Liver (tissue), 9 donors: ENCODE measurements around the gene EHD2. TPM values are rescaled to one million over a fixed set of nuclear protein-coding genes. Genes with fewer than 3 reads are reported as not detected.
"Not testable (repeated sequence)": the region's sequence is repeated elsewhere in the genome, so short reads cannot be mapped to it uniquely, and the experiment has no call there.

Experiments used
- DNase-seq: peaks from one replicate; pipeline ENCODE4 v3.0.0-alpha.2; 2017; ENCODE audit warnings: low spot score
- H3K27ac ChIP-seq, 2 donors: one replicate each; pipeline ENCODE4 v1.7.0; 2013; ENCODE audit warnings: inconsistent platforms in 2 of 2, low read length in 2 of 2, control low read depth in 1 of 2, low read depth in 1 of 2, mild to moderate bottlenecking in 1 of 2
- H3K27me3 ChIP-seq, 4 donors: one replicate each; pipeline versions ENCODE4 v1.6.1 to v1.7.0; 2013; ENCODE audit warnings: low read length in 3 of 4, inconsistent platforms in 1 of 4, mild to moderate bottlenecking in 1 of 4, moderate library complexity in 1 of 4; ENCODE audit not compliant: control insufficient read depth in 4 of 4, insufficient read depth in 4 of 4
- H3K36me3 ChIP-seq, 4 donors: one replicate each; pipeline versions ENCODE4 v1.6.1 to v1.7.0; 2013; ENCODE audit warnings: low read length in 3 of 4, mild to moderate bottlenecking in 3 of 4, low read depth in 1 of 4, moderate library complexity in 1 of 4; ENCODE audit not compliant: control insufficient read depth in 4 of 4, insufficient read depth in 3 of 4
- H3K4me1 ChIP-seq, 4 donors: one replicate each; pipeline versions ENCODE4 v1.6.1 to v1.7.0; 2013; ENCODE audit warnings: low read length in 3 of 4, mild to moderate bottlenecking in 3 of 4, moderate library complexity in 1 of 4; ENCODE audit not compliant: control insufficient read depth in 4 of 4, insufficient read depth in 4 of 4
- H3K4me3 ChIP-seq, 3 donors: one replicate each; pipeline versions ENCODE4 v1.6.1 to v1.7.0; 2013; ENCODE audit warnings: low read length in 3 of 3, control low read depth in 1 of 3, low read depth in 1 of 3, mild to moderate bottlenecking in 1 of 3
- H3K9ac ChIP-seq, 2 donors: one replicate each; pipeline ENCODE4 v1.7.0; 2013; ENCODE audit warnings: low read length in 2 of 2, mild to moderate bottlenecking in 2 of 2, moderate library complexity in 2 of 2, control low read depth in 1 of 2, low read depth in 1 of 2
- H3K9me3 ChIP-seq, 4 donors: one replicate each; pipeline versions ENCODE4 v1.6.1 to v1.7.0; 2013; ENCODE audit warnings: low read length in 3 of 4; ENCODE audit not compliant: control insufficient read depth in 4 of 4
- ATF3 ChIP-seq: IDR thresholded peaks from 2 replicates; pipeline ENCODE4 v1.6.1; 2016; ENCODE audit warnings: antibody characterized with exemption
- GABPA ChIP-seq, 2 donors: IDR thresholded peaks in 1 of 2; conservative IDR thresholded peaks in 1 of 2; 2 replicates each; pipeline ENCODE4 v1.6.1; 2016; ENCODE audit warnings: antibody characterized with exemption in 2 of 2, mild to moderate bottlenecking in 1 of 2, moderate library complexity in 1 of 2
- JUND ChIP-seq, 2 donors: IDR thresholded peaks; 2 replicates each; pipeline ENCODE4 v1.6.1; 2016; ENCODE audit warnings: antibody characterized with exemption in 2 of 2
- MAX ChIP-seq: IDR thresholded peaks from 2 replicates; pipeline ENCODE4 v1.6.1; 2016; ENCODE audit warnings: antibody characterized with exemption
- RAD21 ChIP-seq, 2 donors: IDR thresholded peaks; 2 replicates each; pipeline ENCODE4 v1.6.1; 2016; ENCODE audit warnings: antibody characterized with exemption in 2 of 2, mild to moderate bottlenecking in 2 of 2
- REST ChIP-seq: IDR thresholded peaks from 2 replicates; pipeline ENCODE4 v1.6.1; 2016; ENCODE audit warnings: antibody characterized with exemption, mild to moderate bottlenecking
- RXRA ChIP-seq, 2 donors: IDR thresholded peaks; 2 replicates each; pipeline ENCODE4 v1.6.1; 2017 to 2018; ENCODE audit warnings: antibody characterized with exemption in 2 of 2, mild to moderate bottlenecking in 1 of 2
- SP1 ChIP-seq: IDR thresholded peaks from 2 replicates; pipeline ENCODE4 v1.6.1; 2018; ENCODE audit warnings: antibody characterized with exemption, mild to moderate bottlenecking
- TAF1 ChIP-seq: conservative IDR thresholded peaks from 2 replicates; pipeline ENCODE4 v1.6.1; 2016; ENCODE audit warnings: antibody characterized with exemption, mild to moderate bottlenecking
- YY1 ChIP-seq: IDR thresholded peaks from 2 replicates; pipeline ENCODE4 v1.6.1; 2016; ENCODE audit warnings: antibody characterized with exemption, mild to moderate bottlenecking
- WGBS: extraction: QIAGEN DNeasy Blood & Tissue Kit; methylation state at CpG from one replicate; pipeline ENCODE4 v1.1.7; 2013; 5-methylcytosine and 5-hydroxymethylcytosine counted together
- polyA plus RNA-seq, 2 donors: library from polyadenylated mRNA; stranded (reverse) in 1 of 2; unstranded in 1 of 2; fragments of 200-250 nt in 1 of 2; fragments of >200 nt in 1 of 2; fragmentation: Nextera tagmentation in 1 of 2; extraction: Ambion mirVana in 1 of 2; gene quantifications; one replicate each; pipeline versions ENCODE4 v1.2.1 to v1.2.3, GENCODE V29; 2013 to 2015
- total RNA-seq, 2 donors: library from RNA; depleted of rRNA; stranded (reverse); fragments of >200 nt; gene quantifications; one replicate each; pipeline ENCODE4 v1.2.3, GENCODE V29; 2014
- TF ChIP-seq, protein P1 (sequence below): fragments of 150-350 bp; IDR thresholded peaks from 2 replicates; pipeline ENCODE4 v1.5.1; 2017; ENCODE audit warnings: improper control_type of control experiment, low read depth, low read length; ENCODE audit not compliant: missing input control
- donor health status: healthy.
- donor health status: healthy.
- donor health status: healthy.
- donor health status: healthy.
- donor health status: healthy.

EHD2 gene
- total and polyA plus RNA-seq, 4 donors, result 3.2 to 7.9 (median 5.8) TPM

GRCh38 chr19:47786566-47786965, 73.3 kb downstream of the EHD2 start:
- WGBS, result 98% methylated on average over 7 of the region's 7 CpGs
- Histone ChIP-seq H3K27me3 (no peaks in the 10 kb centered on the region), H3K36me3 (peaks cover 1 to 15% (median 5%) of the 10 kb centered on the region in 4 donors), H3K27ac (no peak overlapping the region), H3K4me1 (peaks cover 0 to 6% (median 2%) of the 10 kb centered on the region in 4 donors), H3K9ac (no peak overlapping the region), H3K9me3 (no peaks in the 10 kb centered on the region), H3K4me3 (no peak overlapping the region)
- TF ChIP-seq SP1, result no peak
- TF ChIP-seq MAX, result no peak
- TF ChIP-seq TAF1, result no peak
- no peak for TF ChIP-seq JUND (IDR thresholded peaks at IDR 0.05)
- TF ChIP-seq, protein P1, sequence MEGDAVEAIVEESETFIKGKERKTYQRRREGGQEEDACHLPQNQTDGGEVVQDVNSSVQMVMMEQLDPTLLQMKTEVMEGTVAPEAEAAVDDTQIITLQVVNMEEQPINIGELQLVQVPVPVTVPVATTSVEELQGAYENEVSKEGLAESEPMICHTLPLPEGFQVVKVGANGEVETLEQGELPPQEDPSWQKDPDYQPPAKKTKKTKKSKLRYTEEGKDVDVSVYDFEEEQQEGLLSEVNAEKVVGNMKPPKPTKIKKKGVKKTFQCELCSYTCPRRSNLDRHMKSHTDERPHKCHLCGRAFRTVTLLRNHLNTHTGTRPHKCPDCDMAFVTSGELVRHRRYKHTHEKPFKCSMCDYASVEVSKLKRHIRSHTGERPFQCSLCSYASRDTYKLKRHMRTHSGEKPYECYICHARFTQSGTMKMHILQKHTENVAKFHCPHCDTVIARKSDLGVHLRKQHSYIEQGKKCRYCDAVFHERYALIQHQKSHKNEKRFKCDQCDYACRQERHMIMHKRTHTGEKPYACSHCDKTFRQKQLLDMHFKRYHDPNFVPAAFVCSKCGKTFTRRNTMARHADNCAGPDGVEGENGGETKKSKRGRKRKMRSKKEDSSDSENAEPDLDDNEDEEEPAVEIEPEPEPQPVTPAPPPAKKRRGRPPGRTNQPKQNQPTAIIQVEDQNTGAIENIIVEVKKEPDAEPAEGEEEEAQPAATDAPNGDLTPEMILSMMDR, result no peak
- no peak for TF ChIP-seq RXRA (IDR thresholded peaks at IDR 0.05)
- no peak for TF ChIP-seq YY1
- no peak for TF ChIP-seq GABPA (IDR thresholded peaks at IDR 0.05 in 1 of 2, conservative IDR thresholded peaks at IDR 0.05 in 1 of 2)
- no peak for TF ChIP-seq REST
- no peak for TF ChIP-seq ATF3
- no peak for TF ChIP-seq RAD21 (IDR thresholded peaks at IDR 0.05)
- no peak for DNase-seq

- H3K27me3 ChIP-seq, H3K4me3 ChIP-seq, H3K9ac ChIP-seq, H3K9me3 ChIP-seq, H3K27ac ChIP-seq, H3K4me1 ChIP-seq, DNase-seq: not testable (repeated sequence)
- H3K36me3 ChIP-seq, result peaks cover 1 to 15% (median 5%) of the 10 kb centered on the region in 4 donors
- WGBS, result 90% methylated on average over 10 of the region's 10 CpGs
These were observed 74.1 kb downstream of the EHD2 start for GRCh38 chr19:47787307-47787706.

DNA sequence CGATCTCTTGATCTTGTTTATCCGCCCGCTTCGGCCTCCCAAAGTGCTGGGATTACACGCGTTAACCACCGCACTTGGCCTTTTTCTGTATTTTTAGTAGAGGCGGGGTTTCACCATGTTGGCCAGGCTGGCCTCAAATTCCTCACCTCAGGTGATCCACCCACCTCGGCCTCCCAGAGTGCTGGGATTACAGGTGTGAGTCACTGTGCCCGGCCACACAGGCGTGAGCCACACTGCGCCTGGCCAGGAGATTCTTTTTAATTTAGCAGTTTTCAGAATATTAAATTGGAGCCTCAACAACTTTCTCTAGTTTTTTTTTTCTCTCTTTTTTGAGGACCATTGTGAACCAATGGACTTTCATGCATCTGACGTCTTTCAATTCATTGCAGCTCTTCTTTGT, 76.6 kb downstream of the EHD2 start:
- H3K4me3 ChIP-seq, H3K9me3 ChIP-seq, H3K27me3 ChIP-seq, DNase-seq, H3K4me1 ChIP-seq, H3K9ac ChIP-seq, H3K27ac ChIP-seq, H3K36me3 ChIP-seq: not testable (repeated sequence)
- 90% methylated on average over 13 of the region's 13 CpGs for WGBS
